H1 (cell line): ENCODE data around the gene NRXN3. TPM values are rescaled to one million over a fixed set of nuclear protein-coding genes. Genes with fewer than 3 reads are reported as not detected.

ENCODE experiments used
- CTCF ChIA-PET: fragments of 300-600 bp; sonication (Branson Sonifier 250); formaldehyde crosslinking; loops from one replicate; lab custom pipeline; 2021; ENCODE audit not compliant: partially characterized antibody; lab: Charles Lee
- POLR2A ChIA-PET: fragments of 300-600 bp; sonication (Branson Sonifier 250); formaldehyde crosslinking; loops from one replicate; lab custom pipeline; 2021; ENCODE audit warnings: inconsistent platforms; ENCODE audit not compliant: partially characterized antibody; lab: Charles Lee
- DNase-seq, 2 experiments: peaks; one replicate each; pipeline versions ENCODE4 v3.0.0 to v3.0.0-alpha.2; 2010 to 2022; ENCODE audit warnings: low spot score in 2 of 2, low read depth in 1 of 2, mixed read lengths in 1 of 2
- FAIRE-seq: peaks from 2 replicates; lab custom pipeline; 2011; peaks lifted over from hg19 to GRCh38; lab: Jason Lieb, UNC
- H2AFZ ChIP-seq: 2 replicates; pipeline ENCODE4 v1.8.1; 2012; ENCODE audit warnings: low read length, inconsistent platforms
- H2AK5ac ChIP-seq: 2 replicates; pipeline ENCODE4 v1.6.1; 2013; ENCODE audit warnings: low read depth, low read length
- H2BK120ac ChIP-seq: replicated peaks from 2 replicates; pipeline ENCODE3; 2013; ENCODE audit warnings: low read depth, low read length, inconsistent platforms
- H2BK12ac ChIP-seq: 2 replicates; pipeline ENCODE4 v1.6.1; 2013; ENCODE audit warnings: low read depth, low read length
- H2BK15ac ChIP-seq: 2 replicates; pipeline ENCODE4 v1.6.1; 2013; ENCODE audit warnings: low read length
- H2BK20ac ChIP-seq: 2 replicates; pipeline ENCODE4 v1.6.1; 2013; ENCODE audit warnings: low read length
- H2BK5ac ChIP-seq: 2 replicates; pipeline ENCODE4 v1.6.1; 2013; ENCODE audit warnings: low read depth, low read length
- H3K14ac ChIP-seq: 2 replicates; pipeline ENCODE4 v1.6.1; 2013; ENCODE audit warnings: inconsistent platforms; ENCODE audit not compliant: insufficient read length
- H3K18ac ChIP-seq: 2 replicates; pipeline ENCODE4 v1.6.1; 2013; ENCODE audit warnings: low read length; ENCODE audit errors: extremely low read depth
- H3K23ac ChIP-seq: 2 replicates; pipeline ENCODE4 v1.6.1; 2013; ENCODE audit warnings: inconsistent platforms; ENCODE audit not compliant: insufficient read length
- H3K23me2 ChIP-seq: 2 replicates; pipeline ENCODE4 v1.6.1; 2013; ENCODE audit warnings: low read depth, low read length
- H3K27ac ChIP-seq: 2 replicates; pipeline ENCODE4 v1.6.1; 2011; ENCODE audit warnings: low read depth, low read length, inconsistent platforms
- H3K27me3 ChIP-seq, 4 experiments: replicated peaks in 1 of 4; 1 replicate in 1 of 4; 2 replicates in 3 of 4; pipeline versions ENCODE4 v1.6.1 to v1.8.1; 2011 to 2013; ENCODE audit warnings: low read length in 3 of 4, mild to moderate bottlenecking in 3 of 4, inconsistent platforms in 2 of 4, mixed read lengths in 2 of 4, moderate library complexity in 1 of 4; ENCODE audit not compliant: control insufficient read depth in 3 of 4, insufficient read depth in 3 of 4; ENCODE audit errors: extremely low read depth in 1 of 4
- H3K36me3 ChIP-seq, 4 experiments: 2 replicates each; pipeline versions ENCODE4 v1.6.1 to v1.8.1; 2011 to 2013; ENCODE audit warnings: mild to moderate bottlenecking in 4 of 4, low read length in 3 of 4, moderate library complexity in 2 of 4, control low read depth in 1 of 4, inconsistent platforms in 1 of 4; ENCODE audit not compliant: insufficient read depth in 4 of 4, control insufficient read depth in 2 of 4
- H3K4ac ChIP-seq: replicated peaks from 2 replicates; pipeline ENCODE3; 2013; ENCODE audit warnings: low read length, low read depth, mixed read lengths, inconsistent platforms; ENCODE audit not compliant: insufficient read length
- H3K4me1 ChIP-seq, 4 experiments: replicated peaks in 1 of 4; 1 replicate in 1 of 4; 2 replicates in 3 of 4; pipeline versions ENCODE4 v1.6.1 to v1.8.1; 2011 to 2013; ENCODE audit warnings: low read length in 3 of 4, inconsistent platforms in 2 of 4, mixed read lengths in 1 of 4; ENCODE audit not compliant: insufficient read depth in 4 of 4, control insufficient read depth in 3 of 4
- H3K4me2 ChIP-seq, 2 experiments: 2 replicates each; pipeline versions ENCODE4 v1.6.1 to v1.8.1; 2011 to 2013; ENCODE audit warnings: low read depth in 2 of 2, low read length in 2 of 2, control low read depth in 1 of 2, inconsistent platforms in 1 of 2, mild to moderate bottlenecking in 1 of 2; ENCODE audit not compliant: insufficient read depth in 1 of 2
- H3K4me3 ChIP-seq, 4 experiments: fragments of 200-600, 300-600 bp in 1 of 4; sonication (generic), shearing (Covaris generic), sonication (Bioruptor Twin) in 1 of 4; 2 replicates each; pipeline versions ENCODE4 v1.5.1 to v1.8.1; 2011 to 2016; ENCODE audit warnings: low read length in 4 of 4, low read depth in 3 of 4, control low read depth in 2 of 4, inconsistent platforms in 2 of 4, mild to moderate bottlenecking in 2 of 4, mixed read lengths in 1 of 4, moderate library complexity in 1 of 4; ENCODE audit not compliant: insufficient read depth in 2 of 4; ENCODE audit errors: extremely low read depth in 1 of 4
- H3K56ac ChIP-seq: replicated peaks from 2 replicates; pipeline ENCODE3; 2013; ENCODE audit warnings: low read depth, mild to moderate bottlenecking, mixed read lengths, low read length, inconsistent platforms; ENCODE audit not compliant: insufficient read length
- H3K79me1 ChIP-seq: 2 replicates; pipeline ENCODE4 v1.6.1; 2013; ENCODE audit warnings: low read depth, low read length, control low read depth
- H3K79me2 ChIP-seq, 2 experiments: 2 replicates each; pipeline versions ENCODE4 v1.6.1 to v1.8.1; 2012 to 2013; ENCODE audit warnings: low read length in 2 of 2, mild to moderate bottlenecking in 2 of 2, inconsistent platforms in 1 of 2; ENCODE audit not compliant: insufficient read depth in 2 of 2, control insufficient read depth in 1 of 2
- H3K9ac ChIP-seq, 4 experiments: replicated peaks in 1 of 4; 1 replicate in 1 of 4; 2 replicates in 3 of 4; pipeline versions ENCODE4 v1.6.1 to v1.8.1; 2011 to 2013; ENCODE audit warnings: low read depth in 3 of 4, low read length in 3 of 4, control low read depth in 2 of 4, mild to moderate bottlenecking in 2 of 4, moderate library complexity in 2 of 4, inconsistent platforms in 1 of 4; ENCODE audit errors: extremely low read depth in 1 of 4
- H3K9me3 ChIP-seq, 2 experiments: 2 replicates each; pipeline versions ENCODE4 v1.6.1 to v1.8.1; 2012 to 2013; ENCODE audit warnings: mild to moderate bottlenecking in 2 of 2, moderate library complexity in 2 of 2, control low read depth in 1 of 2, inconsistent platforms in 1 of 2, low read depth in 1 of 2, low read length in 1 of 2, mixed read lengths in 1 of 2; ENCODE audit not compliant: insufficient read depth in 2 of 2
- H4K20me1 ChIP-seq, 2 experiments: replicated peaks in 1 of 2; 2 replicates each; pipeline versions ENCODE3 to v1.8.1; 2011 to 2013; ENCODE audit warnings: inconsistent platforms in 2 of 2, low read length in 2 of 2, mild to moderate bottlenecking in 1 of 2; ENCODE audit not compliant: insufficient read depth in 2 of 2, control insufficient read depth in 1 of 2
- H4K5ac ChIP-seq: 2 replicates; pipeline ENCODE4 v1.6.1; 2013; ENCODE audit warnings: low read length, low read depth, mixed read lengths, inconsistent platforms; ENCODE audit not compliant: insufficient read length
- H4K8ac ChIP-seq: 2 replicates; pipeline ENCODE4 v1.8.0; 2013; ENCODE audit warnings: mild to moderate bottlenecking, moderate library complexity, low read length, inconsistent platforms; ENCODE audit not compliant: insufficient read depth; ENCODE audit errors: extremely low read depth
- H4K91ac ChIP-seq: replicated peaks from 2 replicates; pipeline ENCODE3; 2013; ENCODE audit warnings: low read length, mixed read lengths, inconsistent platforms; ENCODE audit not compliant: insufficient read length
- CBX5 ChIP-seq: fragments of 300-800, 300-1000 bp; sonication (generic); IDR thresholded peaks from 2 replicates; pipeline ENCODE4 v1.7.1; 2016; ENCODE audit warnings: antibody characterized with exemption, low read length, low read depth
- CHD1 ChIP-seq: IDR thresholded peaks from 2 replicates; pipeline ENCODE4 v1.6.1; 2012; ENCODE audit warnings: low read depth, low read length, improper control_type of control experiment
- MAFK ChIP-seq: IDR thresholded peaks from 2 replicates; pipeline ENCODE4 v1.6.1; 2012; ENCODE audit warnings: low read depth, mild to moderate bottlenecking, improper control_type of control experiment, low read length
- NANOG ChIP-seq: IDR thresholded peaks from 2 replicates; pipeline ENCODE4 v1.6.1; 2011; ENCODE audit warnings: low read length, low read depth, mild to moderate bottlenecking, inconsistent platforms; ENCODE audit not compliant: insufficient read depth, poor library complexity, severe bottlenecking
- NRF1 ChIP-seq: IDR thresholded peaks from 2 replicates; pipeline ENCODE4 v1.6.1; 2011; ENCODE audit warnings: mild to moderate bottlenecking, low read depth, low read length, improper control_type of control experiment
- RAD21 ChIP-seq, 2 experiments: IDR thresholded peaks in 1 of 2; conservative IDR thresholded peaks in 1 of 2; 2 replicates each; pipeline ENCODE4 v1.6.1; 2011; ENCODE audit warnings: low read depth in 2 of 2, low read length in 2 of 2, improper control_type of control experiment in 1 of 2, inconsistent platforms in 1 of 2, mild to moderate bottlenecking in 1 of 2, moderate library complexity in 1 of 2
- RNF2 ChIP-seq: fragments of 200-900, 300-1000 bp; sonication (generic); IDR thresholded peaks from 2 replicates; pipeline ENCODE4 v1.7.1; 2016; ENCODE audit warnings: borderline replicate concordance, low read depth, mild to moderate bottlenecking, antibody characterized with exemption, low read length; ENCODE audit not compliant: poor library complexity, severe bottlenecking; ENCODE audit errors: missing control alignments
- SAP30 ChIP-seq: fragments of 300-600 bp; sonication (generic); IDR thresholded peaks from 2 replicates; pipeline ENCODE4 v1.7.1; 2012; ENCODE audit warnings: low read length, moderate library complexity, mild to moderate bottlenecking, inconsistent platforms; ENCODE audit not compliant: insufficient read depth, insufficient replicate concordance
- SIRT6 ChIP-seq: IDR thresholded peaks from one replicate; pipeline ENCODE4 v1.7.1; 2012; ENCODE audit warnings: low read length, inconsistent platforms
- SP2 ChIP-seq: IDR thresholded peaks from 2 replicates; pipeline ENCODE4 v1.6.1; 2012; ENCODE audit warnings: mild to moderate bottlenecking, low read length, inconsistent platforms
- WGBS, 2 experiments: shearing (Covaris generic) in 1 of 2; methylation state at CpG; one replicate each; pipeline versions ENCODE4 v1.1.6 to v1.1.7; 2013 to 2015; ENCODE audit warnings: low lambda C conversion rate in 2 of 2, mixed read lengths in 2 of 2, inconsistent platforms in 1 of 2, low coverage in 1 of 2, missing lambda C conversion rate in 1 of 2; ENCODE audit not compliant: insufficient replicate concordance in 2 of 2, insufficient coverage in 1 of 2, insufficient read length in 1 of 2; ENCODE audit errors: extremely low coverage in 1 of 2, missing lambda C conversion rate in 1 of 2; 5-methylcytosine and 5-hydroxymethylcytosine counted together
- polyA plus RNA-seq, 7 experiments: library from polyadenylated mRNA; depleted of rRNA in 3 of 7; stranded (reverse) in 5 of 7; unstranded in 2 of 7; fragments of >200 nt in 5 of 7; fragments of 200-250 nt in 2 of 7; gene quantifications; 1 replicate in 5 of 7; 2 replicates in 1 of 7; 4 replicates in 1 of 7; pipeline versions ENCODE4 v1.2.1 to v1.2.3, GENCODE V29; 2011 to 2013; ENCODE audit warnings: missing spikeins in 2 of 7, mixed read lengths in 2 of 7
- total RNA-seq: library from RNA; stranded (reverse); fragmentation: NEBNext Ultra II Directional; extraction: Animal tissue kit (Norgen Biotek cat#: 25700); gene quantifications from 2 replicates; pipeline ENCODE4 v1.2.1, GENCODE V29; 2021
- TF ChIP-seq, protein P1 (sequence below): IDR thresholded peaks from 2 replicates; pipeline ENCODE4 v1.6.1; 2011; ENCODE audit warnings: low read length, improper control_type of control experiment

Gene NRXN3
- total and polyA plus RNA-seq, 2 of the 8 experiments (the other 6 are each of a cell fraction or from before 2014, with no cell fraction given): 2.6 to 4.1 TPM

DNA sequence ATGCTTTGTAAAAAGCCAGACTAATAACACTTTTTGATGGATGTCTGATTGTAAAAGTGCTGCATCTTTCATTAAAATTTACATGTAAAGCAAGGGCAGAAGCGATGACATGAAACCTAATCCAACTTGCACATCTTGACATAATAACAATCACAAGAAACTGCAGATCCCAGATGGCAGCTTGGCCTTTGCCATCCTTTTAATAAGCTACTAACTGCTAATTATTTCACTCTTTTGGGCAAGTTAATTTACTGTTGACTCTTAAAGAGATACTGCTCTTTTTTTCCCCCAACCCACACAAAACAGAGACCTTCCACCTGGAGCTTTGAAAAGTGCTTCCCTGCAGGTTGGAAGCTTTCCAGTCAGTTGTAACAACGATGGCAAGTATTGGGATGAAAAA lies 137.5 kb downstream of the NRXN3 start:
- H3K79me2 ChIP-seq: no peaks in the 10 kb centered on the region
- POLR2A ChIA-PET: no interaction called here
- no peak overlapping the region for H3K56ac ChIP-seq
- H3K4ac ChIP-seq: no peak overlapping the region
- no peak overlapping the region for H3K9ac ChIP-seq
- DNase-seq (no peak), FAIRE-seq (no peak)
- CTCF ChIA-PET: interaction anchor here (0.9 to 1.5 kb wide), 2 partner anchors 9 to 21 kb away, joined by 3 to 9 read pairs; no protein-coding TSS in a partner anchor
- H3K4me3 ChIP-seq: no peak overlapping the region
- no peak overlapping the region for H2BK20ac ChIP-seq
- no peaks in the 10 kb centered on the region for H3K23me2 ChIP-seq
- no peak overlapping the region for H4K91ac ChIP-seq
- H3K14ac ChIP-seq: no peak overlapping the region
- H2AFZ ChIP-seq: no peak overlapping the region
- no peak overlapping the region for H4K5ac ChIP-seq
- WGBS, 2 experiments: 78% methylated on average over 2 of the region's 2 CpGs; no CpG with 5 or more reads in 1 of the 2 experiments
- no peak overlapping the region for H4K8ac ChIP-seq
- no peak overlapping the region for H2BK5ac ChIP-seq
- no peaks in the 10 kb centered on the region for H3K36me3 ChIP-seq
- no peak overlapping the region for H3K18ac ChIP-seq
- no peak overlapping the region for H2AK5ac ChIP-seq
- no peak overlapping the region for H2BK15ac ChIP-seq
- no peak overlapping the region for H2BK12ac ChIP-seq
- no peak overlapping the region for H2BK120ac ChIP-seq
- H3K9me3 ChIP-seq: no peaks in the 10 kb centered on the region
- no peak overlapping the region for H3K4me2 ChIP-seq
- H3K27me3 ChIP-seq: no peaks in the 10 kb centered on the region
- no peak overlapping the region for H3K27ac ChIP-seq
- H3K23ac ChIP-seq: no peak overlapping the region
- peaks cover 0 to 1% (median under 1%) of the 10 kb centered on the region in 4 experiments; a peak in 3 of 7 replicates for H3K4me1 ChIP-seq
- H4K20me1 ChIP-seq: no peaks in the 10 kb centered on the region
- no peaks in the 10 kb centered on the region for H3K79me1 ChIP-seq
- TF ChIP-seq CHD1 (no peak), NANOG (no peak), NRF1 (no peak), MAFK (no peak), SIRT6 (no peak), SP2 (no peak), RNF2 (no peak), RAD21 (IDR thresholded peaks at IDR 0.05 in 1 of 2, conservative IDR thresholded peaks at IDR 0.05 in 1 of 2; ENCODE audit: low read depth in 2 of 2, low read length in 2 of 2) (no peak), CBX5 (no peak), SAP30 (no peak)
- TF ChIP-seq, protein P1, sequence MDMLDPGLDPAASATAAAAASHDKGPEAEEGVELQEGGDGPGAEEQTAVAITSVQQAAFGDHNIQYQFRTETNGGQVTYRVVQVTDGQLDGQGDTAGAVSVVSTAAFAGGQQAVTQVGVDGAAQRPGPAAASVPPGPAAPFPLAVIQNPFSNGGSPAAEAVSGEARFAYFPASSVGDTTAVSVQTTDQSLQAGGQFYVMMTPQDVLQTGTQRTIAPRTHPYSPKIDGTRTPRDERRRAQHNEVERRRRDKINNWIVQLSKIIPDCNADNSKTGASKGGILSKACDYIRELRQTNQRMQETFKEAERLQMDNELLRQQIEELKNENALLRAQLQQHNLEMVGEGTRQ: no peak
